ENCODE data around the gene AGFG1.

Gene AGFG1

DNA sequence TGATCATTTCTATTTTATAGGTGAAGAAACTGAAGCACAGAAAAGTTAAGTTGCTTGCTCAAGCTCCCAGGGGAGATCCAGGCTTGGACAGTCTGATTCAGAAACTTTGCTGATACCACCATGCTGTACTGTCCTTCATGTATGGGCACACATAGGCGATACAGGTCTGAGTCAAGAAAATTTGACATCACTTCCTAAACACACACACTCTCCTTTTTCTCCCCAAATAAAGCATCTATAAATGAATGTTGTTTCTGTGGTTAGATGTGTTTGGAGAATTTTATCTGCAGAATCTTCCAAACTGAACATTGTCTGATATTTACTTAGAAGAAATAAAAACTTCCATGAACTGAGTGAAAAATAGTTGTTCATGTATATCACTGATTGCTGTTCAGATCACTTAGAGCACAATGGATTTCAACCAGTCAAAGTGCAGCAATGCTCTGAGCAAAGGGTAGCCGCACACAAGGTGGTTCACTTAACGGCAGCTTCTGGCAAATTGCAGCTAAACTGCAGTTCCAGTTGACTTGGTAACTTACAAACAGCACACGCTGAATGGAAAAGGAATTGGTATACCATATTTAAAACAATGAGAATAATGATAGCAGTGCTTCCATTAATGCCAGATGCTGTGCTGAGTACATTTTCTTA lies 10.0 kb upstream of the AGFG1 start:
- in situ Hi-C loops (cut with MboI; ENCODE audit: low sequenced_read_pairs), result no loop called here

DNA sequence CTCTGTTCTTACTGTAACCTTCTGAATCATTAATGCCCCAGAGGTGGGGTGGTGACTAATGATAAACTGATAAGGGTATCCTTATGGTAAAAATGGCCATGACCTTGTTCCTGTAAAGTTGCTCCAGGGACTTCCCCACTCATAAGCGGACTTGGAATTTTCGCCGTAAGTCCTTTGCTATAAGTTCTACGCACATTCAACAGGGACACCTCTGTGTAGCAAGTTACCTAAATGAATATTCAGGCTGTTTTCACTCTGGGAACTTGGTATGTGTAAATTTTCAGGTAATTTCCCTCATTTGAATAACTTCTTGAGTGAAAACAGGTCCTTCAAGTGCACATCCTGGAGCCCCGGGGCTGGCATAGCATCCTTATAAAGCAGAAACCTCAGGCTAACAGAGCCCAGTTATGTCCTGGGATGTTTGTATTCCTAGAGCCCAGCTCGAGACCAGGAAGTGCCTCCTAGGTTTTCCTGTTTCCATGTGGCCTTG lies 9.4 kb upstream of the AGFG1 start:
- in situ Hi-C loops (cut with MboI; ENCODE audit: low sequenced_read_pairs), result no loop called here

DNA sequence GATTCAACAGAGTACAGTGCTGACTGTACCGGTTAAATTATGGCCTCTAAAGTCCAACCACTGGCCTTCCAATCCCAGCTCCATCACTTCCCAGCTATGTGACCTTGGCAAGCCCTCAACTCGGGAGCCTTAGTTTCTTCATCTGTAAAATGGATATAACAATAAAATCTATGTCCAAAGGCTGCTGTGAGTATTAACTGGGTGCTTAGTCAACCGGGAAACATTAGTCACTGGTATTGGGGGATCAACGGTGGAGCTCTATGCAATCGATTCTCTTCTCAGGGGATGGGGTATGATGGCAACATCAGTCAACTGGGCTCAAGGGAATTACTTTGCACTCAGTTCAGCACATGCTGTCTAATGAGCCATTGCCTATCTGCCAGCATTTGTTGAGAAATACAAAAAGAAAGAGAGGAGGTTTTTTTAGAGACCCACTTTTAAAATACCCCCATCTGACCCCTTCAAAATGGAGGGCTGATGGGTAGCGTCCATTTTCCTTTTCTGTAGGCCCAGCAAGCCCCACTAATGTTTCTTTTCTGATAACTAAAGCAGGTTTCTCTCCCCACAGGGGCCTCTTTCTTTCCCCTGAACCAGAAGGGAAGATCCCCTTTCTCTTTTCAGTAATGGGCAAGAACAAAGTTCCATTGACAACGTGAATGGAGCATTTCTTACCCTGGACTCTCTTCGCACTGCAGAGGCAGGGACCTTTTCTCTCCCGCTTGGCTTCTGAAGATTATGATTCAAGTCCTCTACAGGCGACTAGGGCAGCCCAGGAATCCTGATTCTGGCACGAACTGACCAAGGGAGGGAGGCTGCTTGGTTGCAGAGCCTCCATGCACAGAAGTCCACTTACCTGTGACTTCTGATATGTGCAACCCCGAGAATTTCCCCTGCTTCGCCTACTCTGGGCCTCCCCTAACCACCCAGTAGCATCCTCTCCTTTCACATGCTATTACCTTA lies 8.7 kb upstream of the AGFG1 start:
- in situ Hi-C loops (cut with MboI; ENCODE audit: low sequenced_read_pairs), result no loop called here

DNA sequence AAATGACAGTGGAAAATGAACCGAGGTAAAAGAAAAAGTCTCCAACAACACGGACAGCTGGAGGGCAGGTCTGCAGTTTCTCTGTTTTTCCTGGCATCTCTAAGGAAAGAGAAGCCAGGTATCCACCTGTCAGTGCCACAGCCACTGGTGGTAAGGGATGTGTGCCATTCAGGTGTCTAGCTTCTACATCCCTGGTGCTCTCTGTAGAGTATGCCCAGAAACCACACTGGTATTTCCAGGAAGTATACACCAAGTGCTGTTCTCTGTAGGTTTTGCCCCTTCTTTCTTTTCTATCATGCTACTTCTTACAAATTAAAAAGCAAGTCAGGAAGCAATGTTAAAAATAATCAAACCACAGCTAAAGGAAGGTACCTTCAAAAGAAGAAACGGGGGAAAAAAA lies 7.6 kb upstream of the AGFG1 start:
- in situ Hi-C loops (cut with MboI; ENCODE audit: low sequenced_read_pairs), result no loop called here

DNA sequence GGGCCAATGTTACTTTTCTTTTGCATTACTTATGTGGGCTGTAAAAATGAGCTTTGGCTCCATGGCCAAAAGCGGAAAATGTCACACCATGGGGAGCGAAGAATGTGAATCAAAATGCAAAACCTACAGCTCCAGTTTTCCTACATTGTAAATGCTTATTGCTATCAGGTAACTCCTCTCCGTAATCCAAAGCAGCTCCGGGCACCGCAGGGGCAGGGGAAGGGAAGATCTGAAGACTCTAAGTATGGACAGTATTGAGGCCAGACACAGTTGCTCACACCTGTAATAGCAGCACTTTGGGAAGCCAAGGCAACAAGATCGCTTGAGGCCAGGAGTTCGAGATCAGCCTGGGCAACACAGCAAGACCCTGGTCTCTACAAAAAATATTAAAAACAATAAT lies 7.1 kb upstream of the AGFG1 start:
- in situ Hi-C loops (cut with MboI; ENCODE audit: low sequenced_read_pairs), result no loop called here

DNA sequence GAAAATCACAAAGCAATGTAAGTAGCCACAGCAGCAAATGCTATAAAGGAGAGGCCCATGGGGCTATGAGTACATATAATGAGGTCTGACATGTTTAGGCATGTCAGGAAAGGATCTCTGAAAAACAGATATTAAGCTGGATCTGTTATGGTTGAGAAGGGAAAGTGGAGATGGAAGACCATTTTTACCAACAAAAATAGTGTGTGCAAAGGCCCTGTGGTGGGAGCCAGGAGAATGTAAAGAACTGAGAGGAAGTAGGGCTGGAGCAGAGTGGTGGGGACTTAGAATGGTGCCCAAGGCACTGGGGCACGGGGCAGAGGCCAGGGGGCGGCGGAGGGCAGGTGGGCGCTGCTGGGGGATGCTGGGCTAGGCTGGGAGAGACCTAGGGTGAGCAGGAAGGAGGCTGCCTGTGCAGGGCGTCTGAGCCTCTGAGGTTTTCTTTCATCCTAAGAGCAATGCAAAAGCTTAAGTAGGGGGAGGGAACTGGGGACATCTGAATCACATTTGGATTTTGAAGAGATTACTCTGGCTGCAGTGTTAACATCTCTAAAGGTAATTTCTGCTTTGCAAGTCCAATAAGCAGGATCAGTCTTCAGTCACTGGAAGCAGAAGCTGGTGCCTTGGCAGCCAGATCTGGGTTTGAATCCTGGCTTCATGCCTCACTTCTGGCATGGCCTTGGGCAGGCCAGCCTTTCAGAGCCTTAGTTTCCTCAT lies 4.9 kb upstream of the AGFG1 start:
- in situ Hi-C loops (cut with MboI; ENCODE audit: low sequenced_read_pairs), result no loop called here

DNA sequence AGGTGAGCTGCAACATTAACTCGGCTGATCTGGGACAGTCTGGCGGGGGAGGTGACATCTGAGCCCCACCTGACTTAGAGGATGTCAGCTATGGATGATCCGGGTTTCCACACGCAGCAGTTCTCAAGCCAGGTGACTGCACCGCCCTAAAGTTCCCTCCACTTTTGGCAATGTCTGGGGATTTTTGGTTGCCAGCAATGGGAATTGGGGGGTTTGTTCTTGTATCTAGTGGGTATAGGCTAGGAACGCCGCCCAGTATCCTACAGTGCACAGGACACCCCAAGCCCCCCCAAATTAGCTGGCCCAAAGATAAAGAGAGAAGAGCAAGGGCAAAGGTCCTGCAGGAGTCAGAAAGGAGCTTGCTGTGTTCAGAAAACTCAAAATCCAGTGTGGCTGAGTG lies 544 bp upstream of the AGFG1 start:
- in situ Hi-C loops (cut with MboI; ENCODE audit: low sequenced_read_pairs), result no loop called here

DNA sequence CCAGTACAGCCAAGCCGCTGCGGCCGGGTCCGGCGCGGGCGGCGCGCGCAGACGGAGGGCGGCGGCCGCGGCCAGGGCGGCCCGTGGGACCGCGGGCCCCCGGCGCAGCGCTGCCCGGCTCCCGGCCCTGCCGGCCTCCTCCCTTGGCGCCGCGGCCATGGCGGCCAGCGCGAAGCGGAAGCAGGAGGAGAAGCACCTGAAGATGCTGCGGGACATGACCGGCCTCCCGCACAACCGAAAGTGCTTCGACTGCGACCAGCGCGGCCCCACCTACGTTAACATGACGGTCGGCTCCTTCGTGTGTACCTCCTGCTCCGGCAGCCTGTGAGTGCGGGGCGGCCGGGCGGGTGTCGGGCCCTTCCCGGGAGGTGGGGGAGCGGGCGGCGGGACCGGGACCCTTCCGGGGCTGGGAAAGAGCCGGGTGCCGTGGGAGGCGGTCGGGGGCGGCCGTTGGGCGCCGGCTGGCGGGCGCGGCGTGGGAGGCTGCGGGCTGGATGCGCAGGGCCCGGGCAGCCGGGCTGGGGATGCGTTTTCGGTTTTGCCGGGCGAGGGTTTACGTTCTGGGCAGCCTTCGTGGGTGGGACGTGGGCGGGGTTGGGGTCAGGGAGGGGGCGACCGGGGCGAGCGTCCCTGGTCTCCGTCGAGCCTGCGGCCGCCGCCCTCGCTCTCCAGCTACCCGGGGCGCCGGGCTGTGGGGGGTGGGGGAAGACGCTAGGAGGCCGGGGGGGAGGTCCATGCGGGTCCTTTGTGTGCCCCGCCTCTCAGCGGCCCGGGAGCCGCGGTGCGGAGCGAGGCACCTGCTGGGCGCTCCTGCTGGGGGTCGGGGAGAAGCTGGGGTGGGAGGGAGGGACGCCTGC lies 537 bp downstream of the AGFG1 start:
- in situ Hi-C loops (cut with MboI; ENCODE audit: low sequenced_read_pairs), result no loop called here

DNA sequence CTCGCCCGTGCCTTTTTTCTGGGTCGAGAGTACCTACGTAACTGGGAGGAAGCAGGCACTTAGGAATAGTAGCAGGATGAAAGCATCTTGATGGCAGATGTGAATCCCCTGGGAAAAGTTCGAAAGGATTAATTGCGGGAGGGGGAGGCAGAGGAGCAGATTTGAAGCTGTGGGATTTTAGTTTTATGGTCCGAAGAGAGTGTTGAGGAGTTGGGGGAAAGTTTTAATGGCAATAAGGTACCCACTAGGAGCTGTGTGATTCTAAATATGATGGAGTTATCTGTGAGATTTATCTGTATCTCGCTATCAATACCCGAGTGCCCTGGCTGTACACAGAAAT lies 1.1 kb downstream of the AGFG1 start:
- in situ Hi-C loops (cut with MboI; ENCODE audit: low sequenced_read_pairs), result no loop called here

DNA sequence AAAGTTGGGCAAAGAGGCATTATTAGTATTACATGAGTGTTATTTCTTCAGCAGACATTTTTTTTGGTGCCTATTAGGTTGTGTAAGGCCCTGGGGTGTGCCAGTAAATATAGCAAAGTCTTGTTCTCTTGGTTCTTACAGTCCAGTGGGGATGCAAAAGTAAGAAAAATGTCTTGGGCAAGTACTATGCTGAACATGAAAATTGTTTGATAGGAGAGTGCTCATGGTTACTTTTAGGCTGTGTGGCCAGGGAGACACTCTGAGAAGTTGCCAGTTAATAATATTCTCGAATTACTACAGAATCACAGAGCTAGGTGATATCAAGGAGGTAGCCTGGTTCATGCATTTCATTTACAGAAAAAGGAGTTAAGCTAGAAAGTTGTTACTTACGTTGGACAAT lies 1.9 kb downstream of the AGFG1 start:
- in situ Hi-C loops (cut with MboI; ENCODE audit: low sequenced_read_pairs), result no loop called here

DNA sequence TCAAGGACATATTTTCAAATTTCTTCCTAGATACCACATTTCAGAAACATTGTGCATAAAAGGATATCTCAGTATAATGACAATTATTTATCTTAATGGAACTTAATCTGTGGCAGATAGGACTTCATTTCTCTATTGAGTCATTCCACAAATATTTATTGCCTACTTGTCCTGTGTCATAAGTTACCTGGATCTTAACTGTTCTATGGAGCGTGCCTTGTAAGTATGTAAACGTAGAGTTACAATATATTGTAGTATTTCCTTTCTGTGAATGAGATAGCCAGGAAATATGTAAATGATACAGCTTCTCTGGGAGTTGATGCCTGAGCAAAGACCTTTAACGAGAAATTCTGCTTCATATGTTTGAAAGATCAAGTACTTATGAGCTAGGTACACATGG lies 2.5 kb downstream of the AGFG1 start:
- in situ Hi-C loops (cut with MboI; ENCODE audit: low sequenced_read_pairs), result no loop called here

DNA sequence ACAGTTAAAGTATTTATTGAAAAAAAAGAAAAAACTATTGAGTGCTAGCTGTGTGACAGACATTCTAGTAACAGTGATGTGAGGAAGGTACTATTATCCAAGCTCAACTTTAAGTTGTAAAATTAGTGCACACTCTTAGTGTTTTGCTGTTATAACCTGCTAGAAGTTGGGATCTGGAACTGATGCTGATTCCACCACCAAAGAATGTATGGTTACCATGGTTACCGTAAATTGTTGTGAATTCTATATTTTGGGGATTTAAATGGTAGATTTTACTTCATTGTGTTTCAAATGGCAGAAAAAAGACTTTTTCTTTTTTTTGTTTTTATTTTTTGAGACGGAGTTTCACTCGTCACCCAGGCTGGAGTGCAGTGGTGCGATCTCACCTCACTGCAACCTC lies 5.3 kb downstream of the AGFG1 start:
- in situ Hi-C loops (cut with MboI; ENCODE audit: low sequenced_read_pairs), result no loop called here

DNA sequence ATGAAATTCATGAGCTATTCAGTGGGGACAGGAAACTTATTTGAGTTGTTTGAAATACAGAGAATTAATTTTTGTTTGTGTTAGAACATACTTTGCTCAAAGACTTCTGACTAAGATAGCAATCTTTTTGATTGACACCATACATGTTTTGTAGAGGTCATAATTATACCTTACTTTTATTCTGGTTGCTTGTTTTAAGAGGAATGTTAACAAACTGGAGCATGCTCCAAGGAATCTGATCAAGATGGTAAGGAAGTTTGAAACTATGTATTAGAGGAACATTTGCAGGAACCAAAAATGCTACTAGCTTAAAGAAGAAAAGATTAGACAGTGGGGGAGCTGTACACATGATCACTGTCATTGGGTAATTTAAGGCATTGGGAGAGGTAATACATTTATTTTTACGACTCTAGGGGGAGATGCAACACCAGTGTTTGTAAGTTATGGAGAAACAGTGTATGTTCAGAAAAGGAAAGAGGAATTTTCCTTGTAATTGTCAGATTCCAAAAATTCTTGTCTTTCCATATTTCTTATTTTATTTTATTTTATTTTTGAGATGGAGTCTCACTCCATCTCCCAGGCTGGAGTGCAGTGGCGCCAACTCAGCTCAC lies 8.0 kb downstream of the AGFG1 start:
- in situ Hi-C loops (cut with MboI; ENCODE audit: low sequenced_read_pairs), result no loop called here

DNA sequence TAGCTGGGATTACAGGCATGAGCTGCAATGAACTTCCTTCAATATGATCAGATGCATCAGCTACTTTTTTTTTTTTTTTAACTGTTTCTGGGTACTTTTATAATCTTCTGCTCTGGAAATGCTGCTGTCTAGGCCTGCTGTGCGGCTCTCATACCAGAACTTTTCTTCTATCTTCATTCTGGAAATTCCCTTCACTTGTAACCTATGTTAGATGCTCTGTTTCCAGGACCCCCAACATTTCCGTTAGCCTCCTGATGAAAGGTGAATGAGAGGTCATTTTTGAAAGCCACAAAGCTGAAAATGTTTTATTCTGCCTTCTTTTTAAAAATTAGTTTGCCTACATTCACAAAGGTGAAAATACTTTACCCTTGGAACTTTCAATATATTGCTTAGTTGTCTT lies 8.6 kb downstream of the AGFG1 start:
- in situ Hi-C loops (cut with MboI; ENCODE audit: low sequenced_read_pairs), result no loop called here

DNA sequence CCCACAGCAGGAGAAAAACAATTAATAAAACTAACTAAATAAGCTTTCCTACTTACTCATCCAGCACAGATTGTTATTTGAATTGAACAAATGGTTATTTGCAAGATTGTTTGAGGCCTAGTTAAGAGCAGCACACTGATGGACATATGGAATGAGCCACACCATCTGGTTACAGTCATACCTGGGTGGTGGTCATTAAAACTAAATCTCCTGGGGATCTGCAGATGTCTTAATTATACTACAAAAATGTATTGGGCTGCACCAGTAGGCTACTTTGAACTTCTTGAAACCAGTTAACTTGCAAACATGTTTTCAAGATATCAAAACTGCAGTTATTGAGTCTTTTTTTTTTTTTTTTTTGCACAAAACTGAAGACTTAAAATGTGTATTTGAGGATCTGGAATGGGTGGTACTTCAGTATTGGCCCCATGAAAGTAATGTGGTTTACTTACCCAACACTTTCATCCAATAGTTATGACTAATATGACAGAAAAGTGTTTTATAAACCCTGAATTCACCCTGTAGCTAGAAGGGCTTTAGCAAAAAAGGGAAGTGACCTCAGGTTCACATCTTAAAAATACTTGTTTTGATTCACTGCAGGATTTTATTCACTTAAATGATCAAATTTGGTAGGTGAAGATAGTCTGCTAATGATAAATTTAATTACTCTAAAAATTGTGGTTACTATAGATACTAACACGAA lies 10.8 kb downstream of the AGFG1 start:
- in situ Hi-C loops (cut with MboI; ENCODE audit: low sequenced_read_pairs), result no loop called here

DNA sequence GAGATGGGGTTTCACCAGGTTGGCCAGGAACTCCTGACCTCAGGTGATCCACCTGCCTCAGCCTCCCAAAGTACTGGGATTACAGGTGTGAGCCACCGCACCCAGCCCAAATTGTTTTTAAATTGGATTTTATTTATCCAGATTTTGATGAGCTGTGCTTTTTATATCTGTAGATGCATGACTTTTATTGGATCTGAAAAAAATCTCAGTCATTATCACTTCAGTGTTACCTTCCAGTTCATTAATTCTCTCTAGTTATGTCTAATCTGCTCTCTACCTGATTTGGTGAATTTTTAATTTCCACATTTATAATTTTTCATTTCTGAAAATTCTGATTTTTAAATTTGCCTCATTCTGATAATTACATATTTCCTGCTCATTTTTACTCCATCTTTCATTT lies 13.5 kb downstream of the AGFG1 start:
- in situ Hi-C loops (cut with MboI; ENCODE audit: low sequenced_read_pairs), result no loop called here

DNA sequence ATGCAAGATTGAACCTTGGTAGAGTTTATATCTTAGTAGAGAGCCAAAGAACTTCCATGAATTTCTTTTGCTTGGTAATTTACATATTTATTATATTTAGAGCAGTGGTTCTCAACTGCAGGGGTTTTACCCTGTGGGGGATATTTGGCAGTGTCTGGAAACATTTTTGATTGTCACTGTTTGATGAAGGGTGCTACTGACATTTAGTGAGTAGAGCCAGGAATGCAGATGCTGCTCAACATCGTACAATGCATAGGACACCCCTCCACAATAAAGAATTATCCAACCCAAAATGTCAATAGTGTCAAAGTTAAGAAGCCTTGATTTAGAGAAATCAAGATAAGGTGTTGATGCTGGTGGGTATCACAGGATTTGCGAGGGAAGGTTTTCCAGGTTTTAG lies 14.7 kb downstream of the AGFG1 start:
- in situ Hi-C loops (cut with MboI; ENCODE audit: low sequenced_read_pairs), result no loop called here

DNA sequence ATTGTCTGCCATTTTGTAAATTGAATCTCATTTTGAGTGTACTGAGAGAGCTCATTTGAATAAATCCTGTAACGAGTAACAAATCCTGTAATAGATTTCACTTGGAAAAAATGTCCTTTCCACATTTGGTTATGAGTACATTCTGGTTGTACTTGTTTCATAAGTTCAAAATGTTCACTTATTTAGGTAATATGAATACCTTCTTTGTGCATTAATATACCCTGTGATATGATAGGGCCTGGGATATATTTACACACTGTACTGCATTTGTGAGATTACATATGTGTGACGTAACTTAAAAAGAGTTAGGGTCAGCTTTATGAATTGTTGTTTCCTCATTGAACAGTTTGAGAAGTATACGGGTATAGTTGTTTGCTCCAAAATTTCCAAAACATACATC lies 16.1 kb downstream of the AGFG1 start:
- in situ Hi-C loops (cut with MboI; ENCODE audit: low sequenced_read_pairs), result no loop called here

DNA sequence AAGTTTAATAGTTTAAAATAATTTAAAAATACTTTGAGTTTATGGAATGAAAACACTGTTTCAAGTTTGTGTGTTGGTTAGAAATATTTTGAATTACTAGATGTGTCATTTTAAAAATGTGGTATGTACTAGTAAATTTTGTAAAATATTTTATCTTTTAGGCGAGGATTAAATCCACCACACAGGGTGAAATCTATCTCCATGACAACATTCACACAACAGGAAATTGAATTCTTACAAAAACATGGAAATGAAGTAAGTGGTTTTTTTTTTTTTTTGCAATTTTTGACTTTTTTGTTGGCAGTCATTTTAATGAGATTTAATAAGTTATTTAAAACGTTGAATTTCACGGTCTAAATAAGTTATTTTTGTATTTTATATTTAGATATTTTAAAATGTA lies 19.4 kb downstream of the AGFG1 start:
- in situ Hi-C loops (cut with MboI; ENCODE audit: low sequenced_read_pairs), result no loop called here

DNA sequence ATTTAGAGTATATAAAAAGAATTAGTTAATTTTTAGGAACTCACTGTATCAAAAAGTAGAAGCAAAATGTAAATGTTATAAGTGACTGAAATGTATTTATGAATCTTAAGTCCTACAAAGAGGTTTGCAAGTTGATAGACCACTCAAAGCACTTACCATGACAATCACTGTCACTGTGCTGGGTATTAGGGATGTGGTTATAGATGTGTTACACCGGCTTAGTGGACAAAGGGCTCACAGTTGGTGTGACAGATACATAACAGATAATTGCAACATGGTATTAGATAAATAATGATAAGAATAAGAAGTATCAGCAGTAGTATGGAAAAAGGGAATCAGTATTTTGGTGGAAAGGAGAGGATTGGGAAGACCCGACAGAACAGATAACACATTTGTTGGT lies 21.6 kb downstream of the AGFG1 start:
- in situ Hi-C loops (cut with MboI; ENCODE audit: low sequenced_read_pairs), result no loop called here
